Ramos (cell line): ENCODE measurements around the gene PIP4K2A.

Source experiments
- in situ Hi-C: fragments of 300-500 bp; cut with MboI; formaldehyde crosslinking; loops from one replicate; pipeline ENCODE4 v1.14.3; 2022; ENCODE audit warnings: low sequenced_read_pairs; ENCODE audit not compliant: unreplicated experiment

Gene PIP4K2A

DNA sequence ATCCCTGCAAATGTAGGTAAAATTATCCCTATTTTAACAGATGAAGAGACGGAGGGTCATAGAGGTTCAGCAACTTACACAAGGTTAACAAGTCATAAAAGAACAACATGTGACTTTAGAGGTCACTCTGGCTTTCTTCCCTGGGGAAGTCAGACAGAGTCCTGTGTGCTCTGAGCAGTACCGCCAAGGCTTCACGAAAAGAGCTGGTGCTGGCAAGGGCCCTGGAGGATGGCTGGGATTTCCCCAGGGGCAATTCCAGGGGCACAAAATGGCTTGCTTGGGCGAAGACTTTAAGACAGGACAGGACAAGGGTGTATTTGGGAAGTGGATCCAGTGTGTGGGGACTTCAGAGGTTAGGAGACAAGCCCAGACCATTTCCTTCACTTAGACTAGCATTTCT lies 144.1 kb downstream of the PIP4K2A start:
- in situ Hi-C loops = no loop called here

- in situ Hi-C loops = no loop called here
Measured at GRCh38 chr10:22568928-22569327, 145.4 kb downstream of the PIP4K2A start.

- in situ Hi-C loops = no loop called here
Measured at GRCh38 chr10:22564060-22564459, 150.3 kb downstream of the PIP4K2A start.

GRCh38 chr10:22561909-22562308 lies 152.5 kb downstream of the PIP4K2A start:
- in situ Hi-C loops = no loop called here

GRCh38 chr10:22560913-22561239 lies 153.5 kb downstream of the PIP4K2A start:
- in situ Hi-C loops = no loop called here

DNA sequence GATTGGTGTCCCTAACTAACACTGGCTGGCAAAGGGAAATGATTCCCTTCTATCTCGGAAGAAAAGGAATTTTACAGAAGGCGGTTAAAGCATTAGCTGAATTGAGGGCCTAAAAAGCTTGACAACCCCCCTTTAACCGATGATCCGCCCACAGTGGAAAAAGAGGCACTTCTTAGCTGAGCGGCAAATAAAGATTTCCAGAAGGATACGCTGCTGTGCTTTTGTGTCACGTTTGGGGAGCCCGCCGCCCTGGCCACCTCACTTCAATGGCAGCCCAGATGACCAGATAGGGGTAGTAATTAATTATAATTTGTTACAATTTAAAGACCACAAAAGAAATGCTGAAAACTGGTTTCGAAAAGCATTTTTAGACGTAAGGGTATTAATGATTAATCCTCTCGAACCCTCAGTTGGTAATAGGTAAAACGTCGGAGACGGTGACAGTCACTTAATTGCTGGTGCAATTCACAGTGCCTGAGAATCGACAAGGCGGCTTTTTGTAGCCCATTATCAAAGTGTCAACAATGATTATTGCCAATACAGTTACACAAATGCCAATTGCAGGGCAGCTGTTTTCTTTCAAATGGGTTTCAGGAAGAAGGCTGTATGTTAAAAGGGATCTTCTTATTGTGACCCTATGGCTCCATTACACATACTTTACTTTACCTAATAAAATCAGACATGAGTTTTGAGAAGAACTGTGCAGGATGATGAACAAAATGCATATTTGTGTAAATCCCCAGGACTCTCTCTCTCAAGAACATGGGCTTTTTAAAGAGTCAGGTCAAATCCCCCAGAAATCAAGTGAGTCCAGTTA lies 154.1 kb downstream of the PIP4K2A start:
- in situ Hi-C loops = no loop called here

GRCh38 chr10:22557321-22557720 lies 157.1 kb downstream of the PIP4K2A start:
- in situ Hi-C loops = loop anchor here (10.0 kb wide), 1 partner anchor 427 kb away; no protein-coding TSS in a partner anchor

DNA sequence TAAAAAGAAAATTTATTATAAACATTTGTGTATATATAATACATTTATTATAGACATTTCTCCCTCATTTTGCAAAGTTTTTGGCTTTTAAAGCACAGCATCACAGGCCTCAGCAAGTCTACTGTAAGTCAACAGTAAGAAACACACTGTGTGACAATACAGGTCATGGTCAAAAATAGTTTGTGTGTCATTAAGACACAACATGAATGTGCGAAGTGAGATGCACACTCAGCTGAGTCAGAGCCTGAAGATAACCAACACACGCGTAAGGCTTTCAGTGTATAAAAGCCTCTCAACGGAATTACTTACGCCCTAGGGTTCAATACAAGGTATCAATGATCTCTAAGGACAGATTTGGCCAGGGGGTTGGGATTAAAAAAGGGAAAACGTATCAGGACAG lies 157.6 kb downstream of the PIP4K2A start:
- in situ Hi-C loops = loop anchor here (10.0 kb wide), 1 partner anchor 428 kb away; no protein-coding TSS in a partner anchor

DNA sequence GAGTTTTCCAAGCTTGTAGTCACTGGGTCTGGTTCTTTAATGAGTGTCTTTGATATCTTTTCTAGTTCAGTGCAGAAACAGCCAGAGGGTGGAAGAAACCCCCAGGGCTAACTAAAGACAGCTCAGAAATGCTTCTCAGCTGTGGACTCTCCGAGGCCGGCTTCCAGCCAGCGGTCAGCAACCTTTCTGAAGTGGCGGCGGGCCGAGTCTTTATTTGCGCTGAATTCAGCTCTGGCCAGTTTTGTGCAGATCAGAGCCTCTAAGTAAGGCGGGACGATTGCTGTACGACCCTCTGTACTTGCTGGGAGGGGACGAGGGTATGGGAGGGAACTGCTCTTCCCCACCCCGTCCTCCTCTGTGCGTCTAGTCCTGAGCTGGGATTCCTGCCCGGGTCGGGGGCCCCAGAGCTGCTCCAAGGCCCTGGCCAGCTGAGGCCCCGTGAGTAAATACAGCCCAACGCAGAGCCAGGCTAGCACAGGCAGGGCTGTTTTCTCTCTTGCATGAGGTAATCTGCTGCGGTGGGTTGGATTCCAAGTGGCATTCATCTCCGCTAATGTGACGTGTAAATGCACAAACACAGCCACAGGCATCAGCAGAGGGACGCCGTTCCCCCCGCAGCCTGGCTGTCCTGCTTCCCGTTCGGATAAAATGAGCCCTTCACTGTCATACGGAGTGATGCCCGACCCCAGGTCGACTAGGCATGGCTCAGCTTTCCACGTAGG lies 159.8 kb downstream of the PIP4K2A start:
- in situ Hi-C loops = loop anchor here (10.0 kb wide), 1 partner anchor 430 kb away; no protein-coding TSS in a partner anchor

- in situ Hi-C loops = loop anchor here (10.0 kb wide), 1 partner anchor 431 kb away; no protein-coding TSS in a partner anchor
Measured at GRCh38 chr10:22553452-22553995, 160.9 kb downstream of the PIP4K2A start.

DNA sequence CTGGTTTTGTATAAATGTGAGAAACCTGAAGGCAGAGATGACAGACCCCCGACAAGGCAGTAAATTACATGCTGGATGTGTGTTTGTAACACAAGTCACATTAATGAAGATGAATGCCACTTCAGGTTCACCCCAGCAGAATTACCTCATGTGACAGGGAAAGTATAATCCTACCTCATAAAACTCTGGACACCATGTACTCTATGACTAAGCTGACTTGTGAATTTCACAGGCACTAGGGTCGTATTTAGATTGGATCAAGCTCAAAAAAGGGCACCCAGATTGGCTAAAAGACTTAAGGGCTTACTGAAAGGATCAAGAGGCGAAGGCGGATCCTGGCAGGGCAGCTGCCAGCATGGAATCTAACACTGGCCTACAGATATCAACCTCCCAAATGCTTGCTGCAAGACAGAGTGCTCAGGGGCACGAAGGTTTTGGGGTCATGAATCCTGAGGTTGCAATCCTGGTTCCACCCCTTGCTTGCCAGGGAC lies 161.4 kb downstream of the PIP4K2A start:
- in situ Hi-C loops = loop anchor here (10.0 kb wide), 1 partner anchor 432 kb away; no protein-coding TSS in a partner anchor

DNA sequence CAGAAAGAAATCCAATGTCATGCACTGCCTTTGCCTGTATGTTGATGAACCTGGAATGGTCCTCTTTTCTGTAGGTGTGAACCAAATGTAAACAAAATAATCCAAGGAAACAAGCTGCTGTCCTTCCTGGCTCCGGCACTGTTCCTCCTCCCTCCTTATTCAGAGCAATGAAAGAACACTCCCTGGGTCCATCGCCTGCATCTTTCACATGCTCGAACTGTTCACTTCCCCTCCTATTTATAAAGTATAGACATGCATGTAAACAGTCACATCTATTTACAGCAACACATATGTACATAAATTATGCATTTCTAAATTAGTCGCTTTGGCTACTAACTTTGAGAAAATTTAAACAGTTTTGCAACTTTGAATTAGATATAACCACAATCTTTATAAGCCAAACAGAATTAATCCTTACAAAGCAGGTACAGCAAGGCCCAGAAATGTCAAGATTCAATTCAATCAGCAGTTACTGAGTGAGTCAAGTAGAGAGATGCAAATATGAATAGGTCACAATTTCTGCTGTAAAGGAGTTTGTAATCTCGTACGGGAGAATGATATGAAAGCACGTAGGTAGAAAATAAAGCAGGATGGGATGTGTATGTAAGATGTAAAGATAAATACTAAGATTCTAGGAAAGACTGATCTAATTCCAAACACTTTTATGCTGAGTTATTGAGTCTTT lies 162.6 kb downstream of the PIP4K2A start:
- in situ Hi-C loops = loop anchor here (10.0 kb wide), 1 partner anchor 433 kb away; no protein-coding TSS in a partner anchor

DNA sequence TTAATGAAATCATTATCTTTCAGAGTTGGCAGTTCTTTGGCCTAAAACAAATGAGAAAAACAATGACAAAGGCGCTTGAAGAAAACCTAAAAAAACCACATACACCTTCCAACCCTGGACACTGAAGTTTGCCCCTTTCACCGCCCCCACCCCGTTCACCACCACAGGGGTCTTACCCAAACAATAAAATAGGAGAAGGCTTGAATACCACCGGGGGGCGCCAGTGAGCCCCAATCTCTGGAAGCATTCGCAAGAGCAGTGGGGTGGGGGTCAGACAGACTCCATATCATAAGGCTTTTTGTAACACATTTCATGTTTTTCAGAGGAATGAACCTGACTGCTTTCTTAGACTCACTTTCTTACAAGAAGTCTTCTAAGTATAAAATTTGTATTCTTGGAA lies 163.6 kb downstream of the PIP4K2A start:
- in situ Hi-C loops = loop anchor here (10.0 kb wide), 1 partner anchor 434 kb away; no protein-coding TSS in a partner anchor

GRCh38 chr10:22548344-22548743 lies 166.0 kb downstream of the PIP4K2A start:
- in situ Hi-C loops = no loop called here

DNA sequence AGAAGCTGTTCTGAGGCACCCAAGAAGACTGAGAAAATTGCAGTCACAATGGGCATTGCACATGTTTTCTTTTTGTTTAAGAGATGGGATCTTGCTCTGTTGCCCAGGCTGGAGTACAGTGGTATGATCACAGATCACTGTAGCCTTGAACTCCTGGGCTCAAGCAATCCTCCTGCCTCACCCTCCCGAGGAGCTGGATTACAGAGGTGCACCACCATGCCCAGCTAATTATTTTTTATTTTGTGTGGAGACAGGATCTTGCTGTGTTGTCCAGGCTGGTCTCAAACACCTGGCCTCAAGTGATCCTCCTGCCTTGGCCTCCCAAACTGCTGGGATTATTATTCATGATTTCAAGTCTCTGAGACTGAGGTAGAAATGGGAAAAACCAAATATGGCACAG lies 168.7 kb downstream of the PIP4K2A start:
- in situ Hi-C loops = no loop called here

GRCh38 chr10:22544325-22545068 lies 169.9 kb downstream of the PIP4K2A start:
- in situ Hi-C loops = no loop called here

DNA sequence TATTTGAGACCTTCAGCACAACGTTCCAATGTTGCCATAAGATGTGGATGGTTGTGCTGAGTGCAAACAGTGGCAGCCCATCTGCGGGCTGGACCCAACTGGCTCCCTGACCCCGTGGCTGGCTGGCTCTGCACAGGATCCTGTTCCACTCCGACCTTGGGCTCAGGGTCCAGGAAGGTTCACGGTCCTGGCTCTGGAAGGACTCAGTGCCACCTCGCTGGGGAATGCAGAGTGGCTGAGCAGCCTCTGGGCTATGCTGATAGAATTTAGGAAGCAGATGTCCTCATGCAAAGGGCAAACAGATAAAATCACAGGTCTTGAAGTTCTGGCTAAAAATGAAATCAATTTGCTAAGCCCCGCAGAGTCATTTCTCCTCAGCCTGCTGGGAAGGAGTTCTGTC lies 171.6 kb downstream of the PIP4K2A start:
- in situ Hi-C loops = no loop called here

DNA sequence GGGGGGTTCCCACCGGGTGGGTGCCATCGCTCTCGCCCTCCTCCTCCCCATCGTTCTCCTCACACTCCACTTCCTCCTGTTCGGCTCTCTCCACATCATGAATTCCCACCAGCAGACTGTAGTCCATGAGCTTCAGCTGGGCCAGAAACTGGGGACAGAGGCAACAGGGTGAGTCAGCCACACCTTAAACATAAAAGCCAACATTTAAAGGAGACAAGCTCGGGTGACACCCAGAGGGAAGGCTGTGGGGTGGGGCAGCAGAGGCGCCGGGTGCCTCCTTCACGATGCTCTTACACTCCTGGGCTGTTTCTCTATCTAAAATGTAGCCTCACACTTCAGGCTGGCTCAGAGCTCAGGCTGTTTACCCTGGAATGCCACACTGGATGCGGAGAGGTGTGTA lies 172.5 kb downstream of the PIP4K2A start:
- in situ Hi-C loops = no loop called here

DNA sequence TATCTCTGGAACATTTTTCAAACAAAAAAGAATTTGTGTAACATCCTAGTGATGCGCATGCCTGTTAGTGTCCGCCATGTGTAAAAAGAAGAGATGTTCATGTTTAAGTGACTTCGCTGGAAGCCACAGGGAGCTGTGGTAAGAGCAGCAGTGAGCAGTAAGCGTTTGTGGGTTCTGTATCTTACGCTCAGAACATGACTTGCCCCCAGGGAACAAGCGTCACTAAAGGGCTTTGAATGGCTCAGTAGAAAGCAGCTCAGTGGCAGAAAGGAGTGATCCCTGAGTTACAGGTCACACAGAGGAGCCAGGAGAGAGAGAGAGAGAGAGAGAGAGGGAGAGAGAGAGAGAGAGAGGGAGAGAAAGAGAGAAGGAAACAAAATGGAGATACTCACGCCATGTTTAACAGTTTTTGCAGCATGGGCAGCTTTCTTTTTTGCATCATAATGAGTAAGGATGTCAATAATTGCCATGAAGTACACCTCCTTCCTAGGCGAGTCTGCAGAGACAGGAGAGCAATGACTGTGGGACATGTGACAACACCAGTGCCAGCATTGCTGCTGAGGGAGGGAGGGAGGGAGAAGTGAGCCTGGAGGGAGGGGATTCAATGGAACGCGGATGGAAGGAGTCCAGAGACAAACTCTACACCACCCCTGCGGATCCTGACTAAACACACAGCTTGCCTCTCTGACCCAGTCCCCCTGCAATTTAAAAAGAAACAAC lies 174.6 kb downstream of the PIP4K2A start:
- in situ Hi-C loops = no loop called here
